GM21576 (cell line): Measurements from ENCODE around the gene TMEM151A.
"Not testable (repeated sequence)": the region's sequence is repeated elsewhere in the genome, so short reads cannot be mapped to it uniquely, and the experiment has no call there.

Experiments used
- ATAC-seq: cut with Tn5 transposase; IDR thresholded peaks from one replicate; pipeline ENCODE4 v1.9.1; 2021; ENCODE audit warnings: mild to moderate bottlenecking, moderate library complexity; ENCODE audit not compliant: unreplicated experiment

The TMEM151A gene

GRCh38 chr11:66291706-66292542 lies at the start of gene TMEM151A:
TSS of gene TMEM151A (plus strand) at chr11:66291894. CDS start at chr11:66292014, 120 bp downstream.
- no peak for ATAC-seq

GRCh38 chr11:66242095-66242765 lies 49.5 kb upstream of the TMEM151A start:
- ATAC-seq, result no peak

GRCh38 chr11:66243782-66244535 lies 47.7 kb upstream of the TMEM151A start:
- no peak for ATAC-seq

- no peak for ATAC-seq
These were observed 44.4 kb upstream of the TMEM151A start for GRCh38 chr11:66247295-66247694.

- ATAC-seq, result no peak
These were observed 43.9 kb upstream of the TMEM151A start for GRCh38 chr11:66247801-66248200.

- ATAC-seq, result no peak
These were observed 42.8 kb upstream of the TMEM151A start for GRCh38 chr11:66248903-66249302.

GRCh38 chr11:66251809-66252208 lies 39.9 kb upstream of the TMEM151A start:
- ATAC-seq, result no peak

GRCh38 chr11:66253081-66253480 lies 38.6 kb upstream of the TMEM151A start:
- not testable (repeated sequence) for ATAC-seq

- no peak for ATAC-seq
These were observed 33.2 kb upstream of the TMEM151A start for GRCh38 chr11:66258473-66258893.

GRCh38 chr11:66259225-66259624 lies 32.5 kb upstream of the TMEM151A start:
- ATAC-seq, result no peak

GRCh38 chr11:66259956-66260355 lies 31.7 kb upstream of the TMEM151A start:
- ATAC-seq, result no peak

- no peak for ATAC-seq
These were observed 30.1 kb upstream of the TMEM151A start for GRCh38 chr11:66261578-66261977.

- ATAC-seq, result no peak
These were observed 29.5 kb upstream of the TMEM151A start for GRCh38 chr11:66262191-66262590.

GRCh38 chr11:66262696-66263095 lies 29.0 kb upstream of the TMEM151A start:
- no peak for ATAC-seq

- no peak for ATAC-seq
These were observed 28.5 kb upstream of the TMEM151A start for GRCh38 chr11:66263231-66263630.

GRCh38 chr11:66263785-66264184 lies 27.9 kb upstream of the TMEM151A start:
- no peak for ATAC-seq

- no peak for ATAC-seq
These were observed 27.3 kb upstream of the TMEM151A start for GRCh38 chr11:66264383-66264782.

GRCh38 chr11:66264914-66265313 lies 26.8 kb upstream of the TMEM151A start:
- no peak for ATAC-seq

GRCh38 chr11:66265531-66266377 lies 25.9 kb upstream of the TMEM151A start:
- no peak for ATAC-seq

- ATAC-seq, result no peak
These were observed 25.2 kb upstream of the TMEM151A start for GRCh38 chr11:66266378-66267038.
